GM12878 (cell line): Measurements from ENCODE around the gene TMEM132C. TPM values are rescaled to one million over a fixed set of nuclear protein-coding genes. Genes with fewer than 3 reads are reported as not detected.

Experiments used
- ATAC-seq: fragments of 200-7000 bp; cut with Tn5 transposase; 3 replicates; pipeline ENCODE4 v1.9.1; 2020; ENCODE audit warnings: mild to moderate bottlenecking, moderate library complexity
- BruUV-seq: library from RNA; stranded (reverse); fragments of 400-500 nt; replicated peaks from 2 replicates; lab custom pipeline; 2021; lab: Mats Ljungman, UMichigan
- CTCF ChIA-PET: fragments of 300-600 bp; sonication (Branson Sonifier 250); formaldehyde crosslinking; extraction: SDS; loops from one replicate; lab custom pipeline; 2021; ENCODE audit warnings: inconsistent platforms; lab: Yijun Ruan, JAX
- POLR2A ChIA-PET: fragments of 350-600 bp; formaldehyde crosslinking; extraction: SDS; loops from one replicate; lab custom pipeline; 2021; ENCODE audit warnings: inconsistent platforms; lab: Charles Lee
- RAD21 ChIA-PET: fragments of 300-600 bp; sonication (Branson Sonifier 250); formaldehyde crosslinking; loops from one replicate; lab custom pipeline; 2023; ENCODE audit warnings: antibody characterized with exemption; ENCODE audit not compliant: unreplicated experiment; lab: Charles Lee
- SMC1A ChIA-PET: fragments of 300-600 bp; sonication (Branson Sonifier 250); formaldehyde crosslinking; loops from one replicate; lab custom pipeline; 2023; ENCODE audit not compliant: unreplicated experiment, uncharacterized antibody; lab: Charles Lee
- DNase-seq: peaks from one replicate; pipeline ENCODE4 v3.0.0-alpha.2; 2011; ENCODE audit warnings: low read depth, low spot score
- FAIRE-seq: peaks from 3 replicates; lab custom pipeline; 2011; peaks lifted over from hg19 to GRCh38; lab: Jason Lieb, UNC
- H2AFZ ChIP-seq: 2 replicates; pipeline ENCODE4 v1.6.0; 2011; ENCODE audit warnings: low read depth, low read length, control low read depth; ENCODE audit not compliant: control insufficient read depth
- H3K27ac ChIP-seq: 2 replicates; pipeline ENCODE4 v1.5.1; 2011; ENCODE audit warnings: control low read depth; ENCODE audit not compliant: control insufficient read depth, insufficient read depth
- H3K27me3 ChIP-seq, 2 experiments: replicated peaks in 1 of 2; 2 replicates each; pipeline versions ENCODE4 v1.6.0 to v1.6.1; 2011; ENCODE audit warnings: low read length in 1 of 2; ENCODE audit not compliant: control insufficient read depth in 2 of 2, insufficient read depth in 2 of 2
- H3K36me3 ChIP-seq, 2 experiments: 2 replicates each; pipeline ENCODE4 v1.5.1; 2011; ENCODE audit warnings: low read length in 1 of 2; ENCODE audit not compliant: control insufficient read depth in 2 of 2, insufficient read depth in 2 of 2
- H3K4me1 ChIP-seq: 2 replicates; pipeline ENCODE4 v1.6.1; 2011; ENCODE audit warnings: mild to moderate bottlenecking, low read length, moderate library complexity, mixed read lengths; ENCODE audit not compliant: control insufficient read depth, insufficient read depth
- H3K4me2 ChIP-seq: 2 replicates; pipeline ENCODE4 v1.6.0; 2011; ENCODE audit warnings: control low read depth; ENCODE audit not compliant: control insufficient read depth, insufficient read depth
- H3K4me3 ChIP-seq: fragments of 200-600 bp; sonication (generic); 2 replicates; pipeline ENCODE4 v1.5.1; 2016
- H3K79me2 ChIP-seq: 2 replicates; pipeline ENCODE4 v1.6.0; 2011; ENCODE audit warnings: low read length; ENCODE audit not compliant: control insufficient read depth, insufficient read depth
- H3K9ac ChIP-seq: 2 replicates; pipeline ENCODE4 v1.8.0; 2011; ENCODE audit warnings: low read length, control low read depth, mixed read lengths; ENCODE audit not compliant: control insufficient read depth, insufficient read depth
- H3K9me3 ChIP-seq: replicated peaks from 3 replicates; pipeline ENCODE4 v1.5.1; 2011; ENCODE audit warnings: mild to moderate bottlenecking, low read length; ENCODE audit not compliant: control insufficient read depth, insufficient read depth
- H4K20me1 ChIP-seq: 2 replicates; pipeline ENCODE4 v1.6.0; 2011; ENCODE audit not compliant: control insufficient read depth, insufficient read depth
- MTA3 ChIP-seq: IDR thresholded peaks from 2 replicates; pipeline ENCODE4 v1.6.1; 2012; ENCODE audit warnings: low read length, inconsistent platforms, borderline replicate concordance
- ZNF24 ChIP-seq: fragments of 450-650 bp; IDR thresholded peaks from 2 replicates; pipeline ENCODE4 v1.6.1; 2017; ENCODE audit warnings: antibody characterized with exemption, mild to moderate bottlenecking
- WGBS: methylation state at CpG from one replicate; pipeline ENCODE4 v1.1.6; 2016; ENCODE audit warnings: low lambda C conversion rate; ENCODE audit not compliant: insufficient replicate concordance, insufficient coverage; ENCODE audit errors: missing lambda C conversion rate; 5-methylcytosine and 5-hydroxymethylcytosine counted together
- in situ Hi-C: fragments of 300-500 bp; cut with MboI; formaldehyde crosslinking; loops from 9 replicates; pipeline ENCODE4 v1.14.3; 2018; ENCODE audit warnings: mixed read lengths
- intact Hi-C: fragments of 100-400 bp; cut with micrococcal nuclease; formaldehyde crosslinking; loops from one replicate; pipeline ENCODE4 v1.14.2; 2022; ENCODE audit not compliant: unreplicated experiment
- polyA plus RNA-seq, 11 experiments: library from polyadenylated mRNA; depleted of rRNA in 4 of 11; unstranded in 6 of 11; stranded (reverse) in 5 of 11; fragments of >200 nt; fragmentation: Nextera tagmentation in 4 of 11; fragmentation: Illumina TruSeq in 1 of 11; extraction: Ambion mirVana in 4 of 11; extraction: Trizol in 1 of 11; gene quantifications; 1 replicate in 1 of 11; 2 replicates in 10 of 11; pipeline versions ENCODE4 v1.2.1 to v1.2.3, GENCODE V29; 2011 to 2016; ENCODE audit warnings: inconsistent platforms in 2 of 11, missing spikeins in 2 of 11, low read depth in 1 of 11
- total RNA-seq, 4 experiments: library from RNA; depleted of rRNA in 3 of 4; stranded (reverse); fragments of >200 nt in 3 of 4; fragmentation: Illumina TruSeq in 1 of 4; extraction: Trizol in 1 of 4; gene quantifications; 2 replicates each; pipeline versions ENCODE4 v1.2.1 to v1.2.3, GENCODE V29; 2013 to 2021
- TF ChIP-seq, protein P1 (sequence below): IDR thresholded peaks from 2 replicates; pipeline ENCODE4 v1.6.1; 2011; ENCODE audit warnings: borderline replicate concordance, low read depth, mild to moderate bottlenecking, moderate library complexity, mixed read lengths, low read length; ENCODE audit not compliant: insufficient read depth; ENCODE audit errors: extremely low read length
- TF ChIP-seq, protein P2 (sequence below): fragments of 450-650 bp; IDR thresholded peaks from 2 replicates; pipeline ENCODE4 v1.6.1; 2016; ENCODE audit warnings: mild to moderate bottlenecking
- TF ChIP-seq, protein P3 (sequence below): fragments of 450-650 bp; IDR thresholded peaks from 2 replicates; pipeline ENCODE4 v1.6.1; 2017; ENCODE audit warnings: low read depth, mild to moderate bottlenecking, moderate library complexity

TMEM132C gene
- total and polyA plus RNA-seq, 10 of the 15 experiments (the other 5 are each of a cell fraction or from before 2014, with no cell fraction given) = not detected

DNA sequence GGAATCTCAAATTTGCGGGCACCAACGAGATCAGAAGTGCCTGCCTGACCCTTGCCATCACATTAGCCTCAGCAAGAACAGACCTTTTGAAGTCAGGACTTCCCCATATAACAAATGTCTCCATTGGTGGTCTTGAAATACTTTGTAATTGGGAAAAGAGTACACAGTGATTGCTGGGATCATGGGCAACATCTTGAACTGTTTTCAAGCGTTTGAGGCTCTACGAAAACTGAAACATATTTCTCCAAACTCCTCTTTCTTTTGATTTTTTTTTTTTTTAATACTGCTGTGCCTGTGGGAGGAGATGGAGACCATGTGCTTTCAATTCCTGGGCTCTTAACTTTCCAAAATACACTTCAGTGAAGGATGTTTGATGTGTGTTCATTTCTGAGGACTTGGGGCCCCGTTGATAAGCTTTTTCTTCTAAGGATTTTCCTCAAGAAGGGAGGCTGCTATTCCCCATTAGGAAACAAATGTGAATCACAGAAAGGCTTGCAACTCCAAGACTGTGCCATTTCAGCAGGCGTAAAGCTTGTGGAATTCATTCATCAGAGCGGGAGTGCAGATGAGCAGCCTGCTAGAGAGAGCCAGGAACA is 94.5 kb downstream of the TMEM132C start:
- Histone ChIP-seq H3K9ac (no peak overlapping the region), H2AFZ (no peak overlapping the region), H3K79me2 (no peaks in the 10 kb centered on the region), H4K20me1 (no peaks in the 10 kb centered on the region), H3K36me3 (no peaks in the 10 kb centered on the region), H3K27ac (no peak overlapping the region), H3K4me3 (no peak overlapping the region), H3K9me3 (no peaks in the 10 kb centered on the region), H3K27me3 (0 out of 4 replicates have a peak, but pooled peaks cover 0 to 1% of the 10 kb centered on the region in 2 experiments), H3K4me2 (no peak overlapping the region), H3K4me1 (no peaks in the 10 kb centered on the region)
- ATAC-seq (no peak), DNase-seq (no peak), FAIRE-seq (no peak)
- BruUV-seq = no TSS peak
- ChIA-PET CTCF (no interaction called here), POLR2A (no interaction called here), RAD21 (no interaction called here), SMC1A (no interaction called here)
- 12% methylated on average over 7 of the region's 7 CpGs for WGBS
- TF ChIP-seq, protein P1, sequence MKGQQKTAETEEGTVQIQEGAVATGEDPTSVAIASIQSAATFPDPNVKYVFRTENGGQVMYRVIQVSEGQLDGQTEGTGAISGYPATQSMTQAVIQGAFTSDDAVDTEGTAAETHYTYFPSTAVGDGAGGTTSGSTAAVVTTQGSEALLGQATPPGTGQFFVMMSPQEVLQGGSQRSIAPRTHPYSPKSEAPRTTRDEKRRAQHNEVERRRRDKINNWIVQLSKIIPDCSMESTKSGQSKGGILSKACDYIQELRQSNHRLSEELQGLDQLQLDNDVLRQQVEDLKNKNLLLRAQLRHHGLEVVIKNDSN = no peak
- TF ChIP-seq ZNF24 = no peak
- TF ChIP-seq, protein P2, sequence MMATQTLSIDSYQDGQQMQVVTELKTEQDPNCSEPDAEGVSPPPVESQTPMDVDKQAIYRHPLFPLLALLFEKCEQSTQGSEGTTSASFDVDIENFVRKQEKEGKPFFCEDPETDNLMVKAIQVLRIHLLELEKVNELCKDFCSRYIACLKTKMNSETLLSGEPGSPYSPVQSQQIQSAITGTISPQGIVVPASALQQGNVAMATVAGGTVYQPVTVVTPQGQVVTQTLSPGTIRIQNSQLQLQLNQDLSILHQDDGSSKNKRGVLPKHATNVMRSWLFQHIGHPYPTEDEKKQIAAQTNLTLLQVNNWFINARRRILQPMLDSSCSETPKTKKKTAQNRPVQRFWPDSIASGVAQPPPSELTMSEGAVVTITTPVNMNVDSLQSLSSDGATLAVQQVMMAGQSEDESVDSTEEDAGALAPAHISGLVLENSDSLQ = no peak
- TF ChIP-seq, protein P3, sequence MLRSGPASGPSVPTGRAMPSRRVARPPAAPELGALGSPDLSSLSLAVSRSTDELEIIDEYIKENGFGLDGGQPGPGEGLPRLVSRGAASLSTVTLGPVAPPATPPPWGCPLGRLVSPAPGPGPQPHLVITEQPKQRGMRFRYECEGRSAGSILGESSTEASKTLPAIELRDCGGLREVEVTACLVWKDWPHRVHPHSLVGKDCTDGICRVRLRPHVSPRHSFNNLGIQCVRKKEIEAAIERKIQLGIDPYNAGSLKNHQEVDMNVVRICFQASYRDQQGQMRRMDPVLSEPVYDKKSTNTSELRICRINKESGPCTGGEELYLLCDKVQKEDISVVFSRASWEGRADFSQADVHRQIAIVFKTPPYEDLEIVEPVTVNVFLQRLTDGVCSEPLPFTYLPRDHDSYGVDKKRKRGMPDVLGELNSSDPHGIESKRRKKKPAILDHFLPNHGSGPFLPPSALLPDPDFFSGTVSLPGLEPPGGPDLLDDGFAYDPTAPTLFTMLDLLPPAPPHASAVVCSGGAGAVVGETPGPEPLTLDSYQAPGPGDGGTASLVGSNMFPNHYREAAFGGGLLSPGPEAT = no peak
- TF ChIP-seq MTA3 = no peak
- in situ Hi-C loops (no loop called here), intact Hi-C loops (no loop called here)
